Measurements from ENCODE around the gene AKAP10.

DNA sequence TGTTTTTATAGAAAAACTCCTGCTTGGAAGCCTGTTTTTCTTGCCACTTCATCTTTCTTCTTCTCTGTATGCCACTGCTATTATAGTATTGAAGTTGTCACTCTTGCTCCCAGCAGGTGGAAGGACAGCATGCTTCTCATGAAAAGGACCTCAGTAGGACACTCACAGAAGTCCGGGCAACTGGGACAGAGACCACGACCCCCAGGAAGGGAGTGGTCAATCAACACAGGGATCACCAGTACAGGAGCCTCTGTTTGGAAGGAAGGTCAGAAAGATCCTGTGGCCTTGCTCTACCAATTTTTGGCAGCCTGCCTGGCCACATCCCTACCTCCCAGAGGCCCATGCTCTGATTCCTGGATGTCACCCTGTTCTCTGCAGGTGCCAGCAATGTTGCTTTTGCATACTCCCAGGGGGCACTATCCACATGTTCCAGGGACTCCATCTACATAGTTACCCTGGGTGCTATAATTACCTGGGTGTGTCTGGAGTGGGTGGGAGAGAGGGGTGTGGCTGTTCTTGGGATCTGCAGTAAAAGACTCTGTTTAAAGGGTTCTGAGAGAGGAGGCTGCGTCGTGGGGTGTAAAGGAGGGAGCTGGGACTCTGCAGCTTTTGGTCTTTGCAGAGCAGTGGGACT lies 13.7 kb upstream of the AKAP10 start:
- TF ChIP-seq SUZ12 (IDR thresholded peaks at IDR 0.05), result no peak
- TF ChIP-seq SP1 (IDR thresholded peaks at IDR 0.05), result no peak
- no peak for TF ChIP-seq NFRKB (IDR thresholded peaks at IDR 0.05)
- TF ChIP-seq CTBP1 (IDR thresholded peaks at IDR 0.05; ENCODE audit: borderline replicate concordance), result no peak
- no peak for TF ChIP-seq ELF4 (IDR thresholded peaks at IDR 0.05)
- no peak for TF ChIP-seq L3MBTL2 (conservative IDR thresholded peaks at IDR 0.05)
- no peak for TF ChIP-seq LEF1 (IDR thresholded peaks at IDR 0.05; ENCODE audit: borderline replicate concordance)
- no peak for TF ChIP-seq HDGF (IDR thresholded peaks at IDR 0.05; ENCODE audit: borderline replicate concordance)
- no peak for TF ChIP-seq TARDBP (IDR thresholded peaks at IDR 0.05)
- TF ChIP-seq FOXK2 (IDR thresholded peaks at IDR 0.05), result no peak
- TF ChIP-seq, protein P1, sequence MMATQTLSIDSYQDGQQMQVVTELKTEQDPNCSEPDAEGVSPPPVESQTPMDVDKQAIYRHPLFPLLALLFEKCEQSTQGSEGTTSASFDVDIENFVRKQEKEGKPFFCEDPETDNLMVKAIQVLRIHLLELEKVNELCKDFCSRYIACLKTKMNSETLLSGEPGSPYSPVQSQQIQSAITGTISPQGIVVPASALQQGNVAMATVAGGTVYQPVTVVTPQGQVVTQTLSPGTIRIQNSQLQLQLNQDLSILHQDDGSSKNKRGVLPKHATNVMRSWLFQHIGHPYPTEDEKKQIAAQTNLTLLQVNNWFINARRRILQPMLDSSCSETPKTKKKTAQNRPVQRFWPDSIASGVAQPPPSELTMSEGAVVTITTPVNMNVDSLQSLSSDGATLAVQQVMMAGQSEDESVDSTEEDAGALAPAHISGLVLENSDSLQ (IDR thresholded peaks at IDR 0.05), result no peak
- no peak for TF ChIP-seq FOXM1 (IDR thresholded peaks at IDR 0.05; ENCODE audit: borderline replicate concordance)
- no peak for TF ChIP-seq FOXA1 (IDR thresholded peaks at IDR 0.05)

All from HEK293T (cell line).